Measurements from ENCODE around the gene PDS5B. TPM values are rescaled to one million over a fixed set of nuclear protein-coding genes. Genes with fewer than 3 reads are reported as not detected.

The PDS5B gene
- total and polyA plus RNA-seq, 10 of the 15 experiments (the other 5 are each of a cell fraction or from before 2014, with no cell fraction given) = 15.4 to 55.3 (median 30.7) TPM

GRCh38 chr13:32592082-32592481 is 5.8 kb downstream of the PDS5B start:
- no TSS peak for BruUV-seq (replicated peaks)
- no peaks in the 10 kb centered on the region for H3K27me3 ChIP-seq (replicated peaks in 1 of 2; ENCODE audit: control insufficient read depth in 2 of 2, insufficient read depth in 2 of 2, low read length in 1 of 2)
- 0 out of 2 replicates have a peak, but pooled peaks cover 3% of the 10 kb centered on the region for H4K20me1 ChIP-seq (ENCODE audit: control insufficient read depth, insufficient read depth)
- in situ Hi-C loops (cut with MboI) (loop anchor here (25.0 kb wide), 1 partner anchor 1120 kb away; no protein-coding TSS in a partner anchor), intact Hi-C loops (cut with micrococcal nuclease; ENCODE audit: unreplicated experiment) (no loop called here)
- no peak overlapping the region for H3K4me3 ChIP-seq
- POLR2A ChIA-PET = interaction anchor here (0.6 kb wide), 1 partner anchor 60 kb away, joined by 3 read pairs; no protein-coding TSS in a partner anchor
- no peak overlapping the region for H2AFZ ChIP-seq (ENCODE audit: control insufficient read depth, low read depth, low read length)
- FAIRE-seq (no peak), ATAC-seq (no peak), DNase-seq (ENCODE audit: low read depth, low spot score) (no peak)
- WGBS (ENCODE audit: insufficient coverage, insufficient replicate concordance, low lambda C conversion rate, missing lambda C conversion rate) = 97% methylated on average over 8 of the region's 8 CpGs
- H3K4me1 ChIP-seq (ENCODE audit: control insufficient read depth, insufficient read depth, low read length) = no peaks in the 10 kb centered on the region
- RAD21 ChIA-PET (ENCODE audit: unreplicated experiment) = interaction anchor here (1.6 to 2.6 kb wide), 3 partner anchors 50 to 951 kb away, joined by 6 to 11 read pairs (median 7); no protein-coding TSS in a partner anchor
- H3K9ac ChIP-seq (ENCODE audit: control insufficient read depth, insufficient read depth, low read length) = no peak overlapping the region
- no peaks in the 10 kb centered on the region for H3K36me3 ChIP-seq (ENCODE audit: control insufficient read depth in 2 of 2, insufficient read depth in 2 of 2, low read length in 1 of 2)
- H3K27ac ChIP-seq (ENCODE audit: control insufficient read depth, insufficient read depth) = no peak overlapping the region
- SMC1A ChIA-PET (ENCODE audit: uncharacterized antibody, unreplicated experiment) = interaction anchor here (0.9 to 3.0 kb wide), 3 partner anchors 9 to 58 kb away, joined by 4 to 17 read pairs (median 5); no protein-coding TSS in a partner anchor
- CTCF ChIA-PET = interaction anchor here (0.9 to 7.3 kb wide), 11 partner anchors 11 to 319 kb away, joined by 3 to 171 read pairs (median 7); no protein-coding TSS in a partner anchor
- peaks cover 95% of the 10 kb centered on the region for H3K79me2 ChIP-seq (ENCODE audit: control insufficient read depth, insufficient read depth, low read length)
- H3K4me2 ChIP-seq (ENCODE audit: control insufficient read depth, insufficient read depth) = no peak overlapping the region
- H3K9me3 ChIP-seq (replicated peaks; ENCODE audit: control insufficient read depth, insufficient read depth, low read length) = no peaks in the 10 kb centered on the region; the same call in 2 of the 3 replicates
- TF ChIP-seq FOXK2 (IDR thresholded peaks at IDR 0.05) = no peak
- TF ChIP-seq BRCA1 (IDR thresholded peaks at IDR 0.05; ENCODE audit: low read depth, low read length) = no peak
- no peak for TF ChIP-seq CBX5 (IDR thresholded peaks at IDR 0.05; ENCODE audit: low read depth)
- TF ChIP-seq FOS (IDR thresholded peaks at IDR 0.05; ENCODE audit: borderline replicate concordance, extremely low read depth, insufficient read length) = no peak
- no peak for TF ChIP-seq NR2C1 (IDR thresholded peaks at IDR 0.05)
- no peak for TF ChIP-seq NRF1 (conservative IDR thresholded peaks at IDR 0.05; ENCODE audit: low read depth, low read length)
- TF ChIP-seq CEBPZ (IDR thresholded peaks at IDR 0.05; ENCODE audit: low read depth, low read length) = no peak
- TF ChIP-seq ZNF687 (IDR thresholded peaks at IDR 0.05) = no peak
- no peak for TF ChIP-seq ZNF274 (IDR thresholded peaks at IDR 0.05; ENCODE audit: insufficient read depth, insufficient read length)
- no peak for TF ChIP-seq PRDM15 (CRISPR knock-in tag; IDR thresholded peaks at IDR 0.05)
- TF ChIP-seq MEF2B (IDR thresholded peaks at IDR 0.05; ENCODE audit: partially characterized antibody, poor library complexity, severe bottlenecking) = no peak
- no peak for TF ChIP-seq SMARCA5 (IDR thresholded peaks at IDR 0.05)
- no peak for TF ChIP-seq CHD4 (IDR thresholded peaks at IDR 0.05)

All from GM12878 (cell line).